Mesendoderm (in vitro differentiated cells): ENCODE data around the gene TRAPPC10.

Experiments used
- DNase-seq: peaks from one replicate; pipeline ENCODE4 v3.0.0; 2013
- H2AK5ac ChIP-seq: 2 replicates; pipeline ENCODE4 v1.6.1; 2013; ENCODE audit warnings: low read length, inconsistent platforms
- H2BK120ac ChIP-seq: 2 replicates; pipeline ENCODE4 v1.6.1; 2013; ENCODE audit warnings: low read depth, mild to moderate bottlenecking, low read length, moderate library complexity, mixed read lengths
- H2BK15ac ChIP-seq: replicated peaks from 2 replicates; pipeline ENCODE4 v1.6.1; 2013; ENCODE audit warnings: low read depth, mild to moderate bottlenecking, moderate library complexity
- H2BK5ac ChIP-seq: 2 replicates; pipeline ENCODE4 v1.6.1; 2013; ENCODE audit warnings: low read length, inconsistent platforms
- H3K18ac ChIP-seq: 2 replicates; pipeline ENCODE4 v1.6.1; 2013; ENCODE audit warnings: mild to moderate bottlenecking, low read length, mixed read lengths
- H3K23ac ChIP-seq: one replicate; pipeline ENCODE4 v1.6.1; 2013; ENCODE audit warnings: low read length
- H3K27ac ChIP-seq: 2 replicates; pipeline ENCODE4 v1.5.1; 2013; ENCODE audit warnings: low read depth, mild to moderate bottlenecking, inconsistent platforms, low read length, moderate library complexity
- H3K27me3 ChIP-seq: 2 replicates; pipeline ENCODE4 v1.6.1; 2013; ENCODE audit warnings: low read length, control low read depth, mild to moderate bottlenecking, inconsistent platforms; ENCODE audit not compliant: insufficient read depth, poor library complexity
- H3K36me3 ChIP-seq: 2 replicates; pipeline ENCODE4 v1.6.1; 2013; ENCODE audit warnings: low read length, inconsistent platforms; ENCODE audit not compliant: control insufficient read depth, insufficient read depth
- H3K4ac ChIP-seq: one replicate; pipeline ENCODE4 v1.6.1; 2013; ENCODE audit warnings: low read depth, mild to moderate bottlenecking, low read length, moderate library complexity
- H3K4me1 ChIP-seq: 2 replicates; pipeline ENCODE4 v1.6.1; 2013; ENCODE audit warnings: low read depth, low read length, inconsistent platforms; ENCODE audit not compliant: control insufficient read depth
- H3K4me2 ChIP-seq: 2 replicates; pipeline ENCODE4 v1.6.1; 2013; ENCODE audit warnings: low read length
- H3K4me3 ChIP-seq: 2 replicates; pipeline ENCODE4 v1.5.1; 2013; ENCODE audit warnings: mild to moderate bottlenecking, low read length
- H3K56ac ChIP-seq: one replicate; pipeline ENCODE4 v1.6.1; 2013; ENCODE audit warnings: low read length
- H3K79me1 ChIP-seq: 2 replicates; pipeline ENCODE4 v1.6.1; 2013; ENCODE audit warnings: low read length, inconsistent platforms
- H3K79me2 ChIP-seq: 2 replicates; pipeline ENCODE4 v1.6.1; 2013; ENCODE audit warnings: mild to moderate bottlenecking, low read length; ENCODE audit not compliant: control insufficient read depth, insufficient read depth
- H3K9ac ChIP-seq: 2 replicates; pipeline ENCODE4 v1.6.1; 2013; ENCODE audit warnings: low read length, inconsistent platforms
- H4K5ac ChIP-seq: one replicate; pipeline ENCODE4 v1.6.1; 2013; ENCODE audit warnings: low read length
- H4K8ac ChIP-seq: one replicate; pipeline ENCODE4 v1.6.1; 2013; ENCODE audit warnings: low read depth, mild to moderate bottlenecking, control low read depth, low read length, moderate library complexity
- WGBS: extraction: QIAGEN DNeasy Blood & Tissue Kit; methylation state at CpG from one replicate; pipeline ENCODE4 v1.1.7; 2013; ENCODE audit warnings: low lambda C conversion rate, missing lambda C conversion rate; ENCODE audit not compliant: insufficient coverage; ENCODE audit errors: extremely low coverage; 5-methylcytosine and 5-hydroxymethylcytosine counted together

Gene TRAPPC10

GRCh38 chr21:44074315-44074958 lies 62.3 kb downstream of the TRAPPC10 start:
- Histone ChIP-seq H4K5ac (no peak overlapping the region), H3K9ac (no peak overlapping the region), H3K4me3 (no peak overlapping the region), H3K18ac (no peak overlapping the region), H3K27me3 (no peaks in the 10 kb centered on the region), H3K79me1 (peaks cover 6% of the 10 kb centered on the region), H3K4me2 (no peak overlapping the region), H2BK15ac (no peak overlapping the region), H3K36me3 (peaks cover 2% of the 10 kb centered on the region), H3K4me1 (no peaks in the 10 kb centered on the region), H2BK120ac (no peak overlapping the region), H3K56ac (no peak overlapping the region), H3K79me2 (no peaks in the 10 kb centered on the region), H3K23ac (no peak overlapping the region), H3K4ac (no peak overlapping the region), H3K27ac (no peak overlapping the region), H4K8ac (no peak overlapping the region), H2BK5ac (no peak overlapping the region), H2AK5ac (no peak overlapping the region)
- no peak for DNase-seq
- no CpG with 5 or more reads among the region's 11 CpGs for WGBS

GRCh38 chr21:44076316-44076715 lies 64.2 kb downstream of the TRAPPC10 start:
- no CpG with 5 or more reads among the region's 5 CpGs for WGBS
- no peak overlapping the region for H3K56ac ChIP-seq
- no peak overlapping the region for H3K18ac ChIP-seq
- no peak overlapping the region for H3K9ac ChIP-seq
- no peak for DNase-seq
- no peak overlapping the region for H3K4me2 ChIP-seq
- no peak overlapping the region for H4K5ac ChIP-seq
- H2BK5ac ChIP-seq: no peak overlapping the region
- H3K27me3 ChIP-seq: no peaks in the 10 kb centered on the region
- no peak overlapping the region for H2BK120ac ChIP-seq
- no peak overlapping the region for H2AK5ac ChIP-seq
- H3K36me3 ChIP-seq: peaks cover 2% of the 10 kb centered on the region
- H3K4ac ChIP-seq: no peak overlapping the region
- no peaks in the 10 kb centered on the region for H3K4me1 ChIP-seq
- no peak overlapping the region for H3K4me3 ChIP-seq
- H3K23ac ChIP-seq: no peak overlapping the region
- no peak overlapping the region for H4K8ac ChIP-seq
- H2BK15ac ChIP-seq: no peak overlapping the region
- no peaks in the 10 kb centered on the region for H3K79me2 ChIP-seq
- H3K79me1 ChIP-seq: peaks cover 3% of the 10 kb centered on the region
- no peak overlapping the region for H3K27ac ChIP-seq

GRCh38 chr21:44078411-44078981 lies 66.4 kb downstream of the TRAPPC10 start:
- no peak overlapping the region for H3K4me2 ChIP-seq
- no peak overlapping the region for H3K9ac ChIP-seq
- H2AK5ac ChIP-seq: no peak overlapping the region
- H4K8ac ChIP-seq: no peak overlapping the region
- H3K18ac ChIP-seq: no peak overlapping the region
- H2BK120ac ChIP-seq: no peak overlapping the region
- DNase-seq: peak; percentile 14
- H3K23ac ChIP-seq: no peak overlapping the region
- no peak overlapping the region for H3K56ac ChIP-seq
- H2BK15ac ChIP-seq: no peak overlapping the region
- H2BK5ac ChIP-seq: no peak overlapping the region
- no peak overlapping the region for H4K5ac ChIP-seq
- H3K79me2 ChIP-seq: no peaks in the 10 kb centered on the region
- H3K27ac ChIP-seq: no peak overlapping the region
- H3K27me3 ChIP-seq: no peaks in the 10 kb centered on the region
- peaks cover 2% of the 10 kb centered on the region for H3K79me1 ChIP-seq
- no CpG with 5 or more reads among the region's 5 CpGs for WGBS
- peaks cover 2% of the 10 kb centered on the region for H3K36me3 ChIP-seq
- no peak overlapping the region for H3K4me3 ChIP-seq
- no peaks in the 10 kb centered on the region for H3K4me1 ChIP-seq
- H3K4ac ChIP-seq: no peak overlapping the region

DNA sequence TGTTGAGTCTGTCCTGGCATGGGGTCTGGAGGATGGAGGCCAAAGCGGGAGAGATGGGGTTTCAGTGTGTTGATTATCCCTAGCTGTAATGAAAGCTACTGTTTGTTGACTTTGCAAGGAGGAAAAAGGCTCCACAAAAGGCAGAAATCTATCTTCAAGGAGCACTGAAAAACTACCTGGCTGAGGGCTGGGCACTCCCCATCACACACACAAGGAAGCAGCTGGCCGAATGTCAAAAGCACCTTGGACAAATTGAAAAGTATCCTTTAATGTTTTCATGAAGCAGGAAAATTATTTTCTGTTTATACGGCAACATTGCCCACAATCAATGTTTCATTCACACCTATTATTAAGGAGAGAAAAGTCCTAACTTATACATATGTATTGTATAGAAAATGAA lies 67.3 kb downstream of the TRAPPC10 start:
- Histone ChIP-seq H3K4me1 (no peaks in the 10 kb centered on the region), H3K9ac (no peak overlapping the region), H3K4me2 (no peak overlapping the region), H3K56ac (no peak overlapping the region), H3K36me3 (peaks cover 2% of the 10 kb centered on the region), H2BK15ac (no peak overlapping the region), H3K4me3 (no peak overlapping the region), H3K79me1 (no peaks in the 10 kb centered on the region), H2BK120ac (no peak overlapping the region), H4K5ac (no peak overlapping the region), H2BK5ac (no peak overlapping the region), H3K79me2 (no peaks in the 10 kb centered on the region), H3K18ac (no peak overlapping the region), H3K27me3 (no peaks in the 10 kb centered on the region), H3K4ac (no peak overlapping the region), H3K23ac (no peak overlapping the region), H4K8ac (no peak overlapping the region), H3K27ac (no peak overlapping the region), H2AK5ac (no peak overlapping the region)
- WGBS: no CpG with 5 or more reads among the region's 3 CpGs
- no peak for DNase-seq

DNA sequence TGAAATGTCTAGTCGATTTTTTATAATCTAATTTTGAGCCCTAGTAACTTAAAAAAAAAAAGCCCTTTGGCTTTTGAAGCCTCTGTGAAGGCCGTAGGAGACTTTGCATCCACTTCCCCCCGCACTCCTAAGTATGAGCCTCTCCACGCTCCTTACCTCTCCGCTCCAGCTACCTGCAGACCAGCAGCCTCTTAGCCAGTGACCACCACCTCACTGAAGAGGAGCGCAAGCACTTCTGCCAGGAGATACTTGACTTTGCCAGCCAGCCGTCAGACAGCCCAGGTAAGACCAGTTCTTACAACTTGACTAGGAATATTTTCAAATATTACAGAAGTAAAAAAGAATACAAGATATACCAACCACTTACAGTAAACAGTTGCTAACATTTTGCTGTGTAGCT lies 67.7 kb downstream of the TRAPPC10 start:
- Histone ChIP-seq H3K27ac (no peak overlapping the region), H2BK120ac (no peak overlapping the region), H3K4ac (no peak overlapping the region), H3K4me2 (no peak overlapping the region), H3K27me3 (no peaks in the 10 kb centered on the region), H3K36me3 (peaks cover 2% of the 10 kb centered on the region), H2AK5ac (no peak overlapping the region), H2BK5ac (no peak overlapping the region), H3K23ac (no peak overlapping the region), H4K8ac (no peak overlapping the region), H3K4me3 (no peak overlapping the region), H3K79me1 (no peaks in the 10 kb centered on the region), H3K18ac (no peak overlapping the region), H3K79me2 (no peaks in the 10 kb centered on the region), H4K5ac (no peak overlapping the region), H3K9ac (no peak overlapping the region), H3K4me1 (no peaks in the 10 kb centered on the region), H2BK15ac (no peak overlapping the region), H3K56ac (no peak overlapping the region)
- no CpG with 5 or more reads among the region's 7 CpGs for WGBS
- DNase-seq: no peak
